Measurements from ENCODE around the gene DLX6.

- TF ChIP-seq CTCF (conservative IDR thresholded peaks at IDR 0.05; ENCODE audit: low read depth, low read length) (no peak), EZH2 (IDR thresholded peaks at IDR 0.05; ENCODE audit: borderline replicate concordance, low read depth, low read length, poor library complexity, severe bottlenecking) (no peak)
Observed at GRCh38 chr7:97024209-97025129, 19.1 kb downstream of the DLX6 start, which contains the start of gene DLX5.
